Putamen (tissue), 1 donor: Measurements from ENCODE around the gene HS3ST5.
"Not testable (repeated sequence)": the region's sequence is repeated elsewhere in the genome, so short reads cannot be mapped to it uniquely, and the experiment has no call there.

ENCODE experiments used
- DNase-seq: peaks from one replicate; pipeline ENCODE4 v3.0.0-alpha.2; 2016; ENCODE audit warnings: low spot score

The HS3ST5 gene

GRCh38 chr6:114042267-114043016 lies 300.4 kb downstream of the HS3ST5 start:
- no peak for DNase-seq

- no peak for DNase-seq
Observed at GRCh38 chr6:114040871-114041270, 302.0 kb downstream of the HS3ST5 start.

- DNase-seq: no peak
Observed at GRCh38 chr6:114039841-114040240, 303.0 kb downstream of the HS3ST5 start.

GRCh38 chr6:114033606-114034005 lies 309.2 kb downstream of the HS3ST5 start:
- no peak for DNase-seq

GRCh38 chr6:114032721-114033120 lies 310.1 kb downstream of the HS3ST5 start:
- no peak for DNase-seq

- no peak for DNase-seq
Observed at GRCh38 chr6:114030767-114031166, 312.1 kb downstream of the HS3ST5 start.

- no peak for DNase-seq
Observed at GRCh38 chr6:114024746-114025145, 318.1 kb downstream of the HS3ST5 start.

- peak; percentile 54 for DNase-seq
Observed at GRCh38 chr6:114020196-114020595, 322.6 kb downstream of the HS3ST5 start.

- DNase-seq: not testable (repeated sequence)
Observed at GRCh38 chr6:114017146-114017545, 325.7 kb downstream of the HS3ST5 start.

GRCh38 chr6:114014106-114014505 lies 328.7 kb downstream of the HS3ST5 start:
- not testable (repeated sequence) for DNase-seq

- not testable (repeated sequence) for DNase-seq
Observed at GRCh38 chr6:114011486-114011885, 331.3 kb downstream of the HS3ST5 start.

GRCh38 chr6:114010540-114010939 lies 332.3 kb downstream of the HS3ST5 start:
- DNase-seq: no peak

GRCh38 chr6:114009192-114009591 lies 333.6 kb downstream of the HS3ST5 start:
- no peak for DNase-seq

GRCh38 chr6:114008331-114008730 lies 334.5 kb downstream of the HS3ST5 start:
- no peak for DNase-seq

GRCh38 chr6:114007516-114007915 lies 335.3 kb downstream of the HS3ST5 start:
- DNase-seq: no peak
